Dendritic cell treated with granulocyte-macrophage colony-stimulating factor and Interleukin-4, amounts not matched to agents 40 ng/mL and 50 ng/mL, for 4 days (primary cell): ENCODE measurements around the gene PDIK1L.

Source experiments
- H3K27ac Mint-ChIP-seq: one replicate; pipeline ENCODE4 v1.8.0; 2022; ENCODE audit warnings: mild to moderate bottlenecking, mixed read lengths
- H3K27me3 Mint-ChIP-seq: one replicate; pipeline ENCODE4 v1.8.0; 2022; ENCODE audit warnings: mild to moderate bottlenecking, mixed read lengths
- H3K36me3 Mint-ChIP-seq: one replicate; pipeline ENCODE4 v1.8.0; 2022; ENCODE audit warnings: low read depth, mixed read lengths
- H3K4me1 Mint-ChIP-seq: one replicate; pipeline ENCODE4 v1.8.0; 2022; ENCODE audit warnings: low read depth, mixed read lengths
- H3K4me3 Mint-ChIP-seq: one replicate; pipeline ENCODE4 v1.8.0; 2022; ENCODE audit warnings: mild to moderate bottlenecking, moderate library complexity, mixed read lengths
- H3K9me3 Mint-ChIP-seq: one replicate; pipeline ENCODE4 v1.8.0; 2022; ENCODE audit warnings: mixed read lengths
- intact Hi-C: fragments of 100-400 bp; cut with micrococcal nuclease; formaldehyde crosslinking; loops from one replicate; pipeline ENCODE4 v1.15.0; 2022

The PDIK1L gene

DNA sequence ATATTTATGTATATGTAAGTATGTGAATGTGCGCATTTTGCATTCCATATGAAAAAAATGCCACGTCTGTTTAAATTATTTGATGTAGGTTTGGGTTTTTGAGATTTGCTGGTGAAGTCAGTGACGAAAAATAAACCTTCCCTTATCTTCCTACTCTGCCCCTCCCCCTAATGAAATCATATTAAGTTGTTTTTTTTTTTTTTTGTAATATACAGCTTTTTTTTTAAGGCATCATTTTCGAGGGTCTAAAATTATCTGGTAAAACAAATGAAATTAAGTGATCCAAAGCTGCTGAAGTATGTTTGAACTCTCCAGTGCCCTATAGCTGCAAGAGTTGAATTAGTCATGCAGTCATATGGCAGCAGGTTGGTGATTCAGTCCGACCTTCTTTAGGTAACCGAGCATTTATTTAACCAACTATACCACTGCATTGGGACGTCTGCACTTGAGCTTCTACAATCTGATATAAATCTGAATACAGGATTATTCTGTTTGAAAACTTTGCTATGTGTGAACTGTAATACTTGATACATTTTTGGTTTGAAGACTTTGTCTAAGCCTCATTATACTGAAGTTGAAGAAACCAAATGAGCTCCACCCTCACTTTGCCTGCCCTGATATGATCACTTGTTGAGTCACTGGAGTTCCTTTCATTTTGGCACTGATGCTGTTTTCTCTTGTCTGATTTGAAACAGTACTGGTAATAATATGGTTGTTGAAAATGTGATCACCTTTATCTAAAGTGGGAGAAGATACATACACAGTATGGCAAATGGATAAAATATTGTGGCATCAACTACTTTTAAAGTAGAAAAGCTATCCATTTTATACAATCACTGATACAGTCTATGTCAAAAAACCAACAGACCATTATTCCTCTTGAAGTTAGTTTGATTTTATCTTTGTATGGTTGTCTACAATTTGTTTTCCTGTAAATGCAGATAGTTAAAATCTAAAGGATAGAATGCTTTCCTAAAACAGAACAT is 11.7 kb downstream of the PDIK1L start:
- intact Hi-C loops, result no loop called here
- H3K27me3 Mint-ChIP-seq, result no peaks in the 10 kb centered on the region
- no peaks in the 10 kb centered on the region for H3K9me3 Mint-ChIP-seq
- no peak overlapping the region for H3K4me3 Mint-ChIP-seq
- peaks cover 14% of the 10 kb centered on the region for H3K36me3 Mint-ChIP-seq
- H3K4me1 Mint-ChIP-seq, result peaks cover 53% of the 10 kb centered on the region
- no peak overlapping the region for H3K27ac Mint-ChIP-seq

DNA sequence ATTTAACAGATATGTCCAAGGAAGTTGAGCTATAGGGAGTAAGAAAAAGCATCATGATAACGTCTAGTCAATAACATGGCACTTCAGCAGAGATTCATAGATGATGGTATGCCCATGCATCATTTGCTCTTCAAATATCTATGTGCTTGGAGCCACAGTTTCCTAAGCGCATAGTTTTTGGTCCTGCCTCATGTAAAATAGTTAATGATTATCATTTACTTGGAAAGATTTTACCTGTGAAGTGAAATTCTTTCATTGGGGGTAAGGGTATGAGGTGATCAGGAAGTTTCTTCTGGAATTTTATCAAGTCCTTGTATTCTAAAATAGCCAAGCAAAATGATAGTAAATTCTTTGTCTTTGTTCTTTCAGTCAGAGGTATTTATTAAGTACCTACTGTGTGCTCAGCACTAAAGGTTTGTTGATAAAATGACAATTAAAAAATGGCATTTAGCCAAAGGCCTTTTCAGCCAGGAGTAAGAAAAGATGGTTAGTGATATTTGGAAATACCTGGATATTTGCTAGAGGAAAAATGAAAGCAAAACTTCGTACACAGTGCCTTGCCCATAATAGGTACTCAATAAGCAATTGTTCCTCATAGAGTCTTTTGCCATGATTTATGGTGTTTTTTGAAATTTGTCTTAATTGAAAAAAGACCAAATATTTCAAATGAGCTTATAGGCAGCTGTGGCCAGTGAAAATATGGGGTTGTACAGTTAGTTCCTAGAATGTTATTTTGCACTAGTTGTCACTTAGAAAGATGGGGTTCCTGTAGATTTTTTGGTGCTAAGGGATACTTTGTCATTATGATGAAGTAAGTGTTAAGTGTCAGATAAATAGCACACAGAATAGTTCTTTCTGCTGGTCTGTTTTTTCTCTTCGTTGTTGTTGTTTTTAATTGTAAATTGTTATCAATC is 13.1 kb downstream of the PDIK1L start:
- H3K27me3 Mint-ChIP-seq, result no peaks in the 10 kb centered on the region
- intact Hi-C loops, result no loop called here
- H3K4me3 Mint-ChIP-seq, result no peak overlapping the region
- H3K9me3 Mint-ChIP-seq, result no peaks in the 10 kb centered on the region
- no peak overlapping the region for H3K27ac Mint-ChIP-seq
- H3K4me1 Mint-ChIP-seq, result peaks cover 51% of the 10 kb centered on the region
- peaks cover 1% of the 10 kb centered on the region for H3K36me3 Mint-ChIP-seq

DNA sequence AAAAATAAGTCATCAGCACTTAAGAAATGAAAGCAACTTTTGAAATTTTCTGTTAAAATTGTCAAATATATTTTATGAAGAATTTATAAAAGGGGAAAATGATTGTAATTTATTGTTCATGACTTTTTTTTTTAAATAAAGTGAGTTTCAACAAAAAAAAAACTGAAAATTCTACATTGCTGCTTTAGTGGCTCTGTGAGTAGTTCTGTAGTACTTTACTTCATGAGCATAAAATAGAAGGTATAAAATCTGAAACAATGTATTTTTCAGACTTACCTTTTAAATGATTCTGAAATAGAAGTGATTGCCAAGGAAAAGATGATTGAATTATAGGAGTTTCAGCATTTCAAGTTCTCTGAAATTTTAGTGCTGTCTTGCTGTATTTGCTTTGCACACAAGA is 13.8 kb downstream of the PDIK1L start:
- no peak overlapping the region for H3K27ac Mint-ChIP-seq
- peaks cover 44% of the 10 kb centered on the region for H3K4me1 Mint-ChIP-seq
- H3K36me3 Mint-ChIP-seq, result no peaks in the 10 kb centered on the region
- intact Hi-C loops, result no loop called here
- H3K27me3 Mint-ChIP-seq, result no peaks in the 10 kb centered on the region
- no peaks in the 10 kb centered on the region for H3K9me3 Mint-ChIP-seq
- H3K4me3 Mint-ChIP-seq, result no peak overlapping the region

DNA sequence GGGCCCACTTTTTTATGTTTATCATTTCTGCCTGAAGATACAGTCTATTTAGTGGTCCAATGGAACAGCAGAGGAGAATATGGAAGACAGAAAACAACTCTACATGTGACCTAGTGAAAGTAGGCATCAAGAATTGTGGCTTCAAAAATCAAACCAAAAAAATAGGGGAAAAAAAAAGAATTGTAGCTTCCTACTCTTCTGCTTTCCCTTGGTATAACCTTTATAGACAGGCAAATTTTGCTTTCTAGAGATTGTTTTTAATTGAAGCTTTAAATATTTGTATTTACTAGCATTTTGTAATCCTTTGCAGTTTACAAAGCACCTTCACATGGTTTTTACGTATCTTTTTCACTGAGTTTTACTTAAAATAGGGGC is 14.3 kb downstream of the PDIK1L start:
- Mint-ChIP-seq H3K36me3 (no peaks in the 10 kb centered on the region), H3K4me1 (peaks cover 40% of the 10 kb centered on the region), H3K4me3 (no peak overlapping the region), H3K27ac (peak overlapping the region; percentile 62), H3K9me3 (no peaks in the 10 kb centered on the region), H3K27me3 (no peaks in the 10 kb centered on the region)
- intact Hi-C loops, result loop anchor here (2.0 kb wide), 1 partner anchor 13 kb away; no protein-coding TSS in a partner anchor

DNA sequence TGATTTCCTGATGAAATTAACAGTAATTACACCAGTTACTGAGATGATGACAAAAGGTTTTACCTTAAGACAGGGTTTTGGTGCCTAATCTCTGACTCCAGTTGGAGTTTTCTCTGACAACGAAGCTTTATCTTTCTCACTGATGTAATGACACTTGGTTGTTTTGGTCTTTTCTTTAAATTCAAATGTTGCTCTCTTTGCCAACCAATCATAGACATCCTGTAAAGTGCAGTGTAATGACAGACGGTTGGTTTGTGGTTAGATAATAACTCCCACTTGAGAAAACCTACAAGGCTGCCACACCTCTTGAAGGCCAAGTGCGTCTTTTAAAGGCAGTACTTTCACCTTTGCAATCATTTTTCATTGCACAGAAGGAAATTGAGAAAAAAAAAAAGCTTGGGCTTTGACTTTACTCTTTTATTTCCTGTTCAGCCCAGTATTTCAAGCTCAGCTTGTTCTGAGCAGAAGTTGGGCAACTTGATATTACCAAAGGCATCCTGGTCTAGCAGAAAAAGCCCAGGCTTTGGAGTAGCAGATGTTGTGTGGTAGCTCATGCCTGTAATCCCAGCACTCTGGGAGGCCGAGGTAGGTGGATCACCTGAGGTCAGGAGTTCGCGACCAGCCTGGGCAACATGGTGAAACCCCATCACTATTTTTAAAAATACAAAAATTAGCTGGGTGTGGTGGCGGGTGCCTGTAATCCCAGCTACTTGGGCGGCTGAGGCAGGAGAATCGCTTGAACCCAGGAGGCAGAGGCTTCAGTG is 14.9 kb downstream of the PDIK1L start:
- Mint-ChIP-seq H3K9me3 (no peaks in the 10 kb centered on the region), H3K4me3 (no peak overlapping the region), H3K4me1 (peaks cover 40% of the 10 kb centered on the region), H3K36me3 (no peaks in the 10 kb centered on the region), H3K27ac (peak overlapping the region; percentile 62), H3K27me3 (no peaks in the 10 kb centered on the region)
- intact Hi-C loops, result loop anchor here (2.0 kb wide), 1 partner anchor 14 kb away; no protein-coding TSS in a partner anchor

DNA sequence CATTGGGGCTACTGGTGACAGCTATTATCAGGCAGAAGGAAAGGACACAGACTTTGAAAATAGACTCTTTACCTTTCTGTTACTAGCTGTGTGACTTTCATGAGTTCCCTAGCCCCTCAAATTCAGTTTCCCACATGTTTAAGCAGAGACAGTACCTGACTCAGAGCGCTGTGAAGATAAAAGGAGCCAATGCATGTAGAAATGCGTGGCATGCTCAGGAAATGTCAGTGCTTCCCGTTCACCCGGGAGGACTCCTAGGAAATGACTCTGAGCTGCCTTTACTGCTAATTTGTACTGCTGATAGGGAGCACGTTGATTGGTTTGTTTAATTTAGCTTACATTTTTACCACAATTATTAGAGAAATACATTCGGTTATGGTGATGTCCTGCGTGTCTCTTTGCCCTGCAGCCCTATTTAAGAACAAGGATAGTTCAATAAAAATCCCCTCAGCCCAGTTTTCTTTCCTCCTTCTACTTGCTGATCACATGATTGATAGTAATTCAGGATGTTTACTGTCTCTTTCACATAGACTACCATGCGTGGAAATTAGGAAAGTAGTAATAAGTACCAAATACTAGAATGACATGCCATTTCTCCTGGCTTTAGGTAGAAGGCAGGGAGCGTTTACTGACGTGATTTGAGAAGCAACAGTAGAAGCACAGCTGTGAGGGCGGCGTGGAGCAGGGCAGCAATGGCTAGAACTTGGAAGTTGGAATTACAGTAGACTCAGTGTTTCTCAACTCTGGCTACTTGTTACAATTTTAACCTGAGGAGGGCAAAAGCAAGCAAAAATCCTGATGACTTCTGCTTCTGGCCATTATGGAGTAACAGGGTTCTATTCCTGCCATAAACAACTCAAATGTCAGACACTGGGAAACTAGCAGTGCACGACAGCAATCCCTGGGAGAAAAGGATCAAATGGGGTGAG is 15.9 kb downstream of the PDIK1L start:
- H3K36me3 Mint-ChIP-seq, result no peaks in the 10 kb centered on the region
- H3K9me3 Mint-ChIP-seq, result no peaks in the 10 kb centered on the region
- H3K27ac Mint-ChIP-seq, result peak overlapping the region; percentile 79
- intact Hi-C loops, result loop anchor here (2.0 kb wide), 1 partner anchor 15 kb away; no protein-coding TSS in a partner anchor
- H3K4me3 Mint-ChIP-seq, result peak overlapping the region; percentile 24
- no peaks in the 10 kb centered on the region for H3K27me3 Mint-ChIP-seq
- peaks cover 30% of the 10 kb centered on the region for H3K4me1 Mint-ChIP-seq

DNA sequence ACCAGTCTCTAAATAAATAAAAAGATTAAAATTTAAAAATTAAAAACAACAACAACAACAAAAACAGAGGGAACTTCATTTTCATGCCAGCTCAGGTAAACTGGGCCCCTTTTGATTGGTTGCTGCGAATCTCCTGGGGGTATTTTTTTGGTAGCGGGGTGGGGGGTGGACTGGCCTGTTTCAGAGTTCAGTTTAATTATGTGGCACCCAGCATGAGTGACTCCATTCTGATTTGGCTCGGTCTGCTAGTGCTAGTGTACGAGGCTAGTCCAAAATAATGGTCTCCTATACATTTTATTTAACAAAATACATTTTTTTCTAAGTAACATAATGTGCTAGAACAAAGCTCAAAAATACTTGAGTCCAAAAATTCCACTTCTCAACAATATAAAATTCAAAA is 18.2 kb downstream of the PDIK1L start:
- Mint-ChIP-seq H3K27ac (no peak overlapping the region), H3K4me1 (peaks cover 21% of the 10 kb centered on the region), H3K4me3 (no peak overlapping the region), H3K27me3 (no peaks in the 10 kb centered on the region), H3K36me3 (no peaks in the 10 kb centered on the region), H3K9me3 (no peaks in the 10 kb centered on the region)
- intact Hi-C loops, result no loop called here

DNA sequence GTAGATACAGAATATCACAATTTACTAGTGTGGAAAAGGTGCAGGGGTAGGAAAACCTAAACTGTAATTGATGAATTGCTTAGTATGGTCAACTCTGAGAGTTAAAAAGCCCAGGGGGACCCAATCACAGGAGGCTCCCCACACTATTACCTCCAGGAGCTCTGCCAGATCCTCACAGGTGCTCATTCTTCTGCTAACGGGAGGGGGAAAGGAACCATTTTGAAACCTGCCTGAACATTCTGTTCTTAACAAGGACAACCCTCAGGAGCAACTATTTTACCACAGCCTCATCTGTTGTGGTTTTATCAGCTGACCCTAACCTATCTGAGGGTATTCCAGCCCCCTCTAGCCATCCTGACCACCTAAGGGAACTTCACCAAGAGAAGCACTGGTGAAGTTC is 19.1 kb downstream of the PDIK1L start:
- intact Hi-C loops, result no loop called here
- no peaks in the 10 kb centered on the region for H3K9me3 Mint-ChIP-seq
- H3K36me3 Mint-ChIP-seq, result no peaks in the 10 kb centered on the region
- H3K27ac Mint-ChIP-seq, result no peak overlapping the region
- H3K4me3 Mint-ChIP-seq, result no peak overlapping the region
- peaks cover 18% of the 10 kb centered on the region for H3K4me1 Mint-ChIP-seq
- no peaks in the 10 kb centered on the region for H3K27me3 Mint-ChIP-seq

DNA sequence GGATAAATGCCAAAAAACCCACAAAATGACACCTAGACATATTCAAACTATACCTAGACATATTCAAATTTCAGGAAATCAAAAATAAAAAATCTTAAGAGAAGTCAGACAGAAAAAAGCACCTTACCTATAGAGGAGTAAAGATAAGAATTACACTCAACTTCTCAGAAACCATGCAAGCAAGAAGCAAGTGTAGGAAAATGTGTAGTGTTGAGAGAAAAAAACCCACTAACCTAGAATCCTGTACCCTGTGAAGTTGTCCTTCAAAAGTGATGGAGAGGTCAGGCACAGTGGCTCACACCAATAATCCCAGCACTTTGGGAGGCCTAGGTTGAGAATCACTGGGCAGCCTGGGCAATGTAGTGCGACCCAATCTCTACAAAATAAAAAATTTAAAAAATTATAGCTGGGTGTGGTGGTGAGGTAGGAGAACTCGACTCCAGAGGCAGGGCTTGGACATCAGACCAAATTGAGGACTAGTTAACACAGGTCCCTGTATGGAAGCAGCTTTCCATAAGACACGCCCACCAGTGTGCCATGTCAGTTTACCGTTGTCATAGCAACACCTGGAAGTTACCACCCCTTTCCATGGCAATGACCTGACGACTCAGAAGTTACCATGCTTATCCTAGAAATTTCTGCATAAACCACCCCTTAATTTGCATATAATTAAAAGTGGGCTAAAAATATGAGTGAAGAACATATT is 20.7 kb downstream of the PDIK1L start:
- intact Hi-C loops, result no loop called here
- no peaks in the 10 kb centered on the region for H3K9me3 Mint-ChIP-seq

DNA sequence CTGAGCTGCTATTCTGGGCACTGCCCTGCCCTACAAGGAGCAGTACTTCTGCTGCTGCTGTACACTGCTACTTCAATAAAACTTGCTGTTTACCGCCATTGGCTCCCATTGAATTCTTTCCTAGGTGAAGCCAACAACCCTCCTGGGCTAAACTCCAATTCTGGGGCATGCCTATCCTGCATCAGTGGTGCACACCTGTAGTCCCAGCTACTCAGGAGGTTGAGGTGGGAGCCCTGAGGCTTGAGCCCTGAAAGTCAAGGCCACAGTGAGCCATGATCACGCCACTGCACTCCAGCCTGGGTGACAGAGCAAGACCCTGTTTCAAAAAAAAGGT is 21.2 kb downstream of the PDIK1L start:
- peaks cover 11% of the 10 kb centered on the region for H3K4me1 Mint-ChIP-seq
- no peak overlapping the region for H3K4me3 Mint-ChIP-seq
- intact Hi-C loops, result no loop called here
- H3K9me3 Mint-ChIP-seq, result no peaks in the 10 kb centered on the region
- no peaks in the 10 kb centered on the region for H3K27me3 Mint-ChIP-seq
- H3K27ac Mint-ChIP-seq, result no peak overlapping the region
- H3K36me3 Mint-ChIP-seq, result no peaks in the 10 kb centered on the region

More for the DNA sequence above, 20.7 kb downstream of the PDIK1L start:
- Mint-ChIP-seq H3K4me3 (no peak overlapping the region), H3K36me3 (no peaks in the 10 kb centered on the region), H3K4me1 (peaks cover 16% of the 10 kb centered on the region), H3K27ac (no peak overlapping the region), H3K27me3 (no peaks in the 10 kb centered on the region)

DNA sequence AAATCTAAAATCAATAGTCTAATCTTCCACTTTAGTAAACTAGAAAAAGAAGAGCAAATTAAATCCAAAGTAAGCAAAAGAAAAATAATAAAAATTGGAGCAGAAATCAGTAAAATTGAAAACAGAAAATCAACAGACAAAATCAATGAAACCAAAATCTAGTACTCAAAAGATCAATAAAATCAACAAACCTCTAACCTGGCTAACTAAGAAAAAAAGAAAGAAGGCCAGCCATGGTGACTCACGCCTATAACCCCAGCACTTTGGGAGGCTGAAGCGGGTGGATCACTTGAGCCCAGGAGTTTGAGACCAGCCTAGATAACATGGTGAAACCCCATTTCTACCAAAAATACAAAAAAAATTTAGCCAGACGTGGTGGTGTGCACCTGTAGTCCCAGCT is 22.8 kb downstream of the PDIK1L start:
- intact Hi-C loops, result no loop called here
- H3K4me1 Mint-ChIP-seq, result no peaks in the 10 kb centered on the region
- H3K27me3 Mint-ChIP-seq, result no peaks in the 10 kb centered on the region
- no peak overlapping the region for H3K4me3 Mint-ChIP-seq
- no peaks in the 10 kb centered on the region for H3K36me3 Mint-ChIP-seq
- H3K9me3 Mint-ChIP-seq, result no peaks in the 10 kb centered on the region
- H3K27ac Mint-ChIP-seq, result no peak overlapping the region

DNA sequence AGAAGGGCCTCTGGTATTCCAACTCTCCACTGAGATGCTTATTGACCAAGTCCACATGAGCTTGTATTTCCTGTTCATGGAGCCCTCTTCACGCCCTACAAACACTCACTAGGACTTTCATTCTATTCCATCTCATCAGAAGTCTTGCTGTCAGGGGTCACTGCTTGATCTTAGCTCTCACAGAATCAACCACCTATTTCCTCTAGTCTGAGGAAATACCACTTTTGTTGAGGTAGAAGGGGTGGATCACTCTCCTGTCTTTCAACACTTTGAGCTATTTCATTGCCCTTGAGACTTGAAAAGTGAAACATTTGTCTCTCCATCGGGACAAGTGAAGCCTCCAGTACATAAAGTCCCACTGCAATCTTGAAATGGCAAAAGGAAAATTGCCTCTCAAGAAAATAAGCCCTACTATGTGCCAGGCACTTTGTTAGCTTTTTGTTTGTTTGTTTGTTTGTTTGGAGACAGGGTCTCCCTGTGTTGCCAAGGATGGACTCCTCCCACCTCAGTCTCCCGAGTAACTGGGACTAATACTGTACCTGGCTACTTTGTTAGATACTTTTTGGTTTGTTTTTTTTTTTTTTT is 27.4 kb downstream of the PDIK1L start:
- no peak overlapping the region for H3K27ac Mint-ChIP-seq
- no peaks in the 10 kb centered on the region for H3K9me3 Mint-ChIP-seq
- no peak overlapping the region for H3K4me3 Mint-ChIP-seq
- intact Hi-C loops, result no loop called here
- H3K4me1 Mint-ChIP-seq, result no peaks in the 10 kb centered on the region
- H3K27me3 Mint-ChIP-seq, result no peaks in the 10 kb centered on the region
- no peaks in the 10 kb centered on the region for H3K36me3 Mint-ChIP-seq
